HCT116 (cell line): ENCODE data around the gene RNASE8.

Source experiments
- CBX3 ChIP-seq: IDR thresholded peaks from 2 replicates; pipeline ENCODE4 v1.6.1; 2012; ENCODE audit warnings: low read depth
- CEBPB ChIP-seq: IDR thresholded peaks from 2 replicates; pipeline ENCODE4 v1.6.1; 2012; ENCODE audit warnings: low read depth
- CTCF ChIP-seq, 3 experiments: fragments of 200-600 bp in 1 of 3; sonication (generic) in 1 of 3; IDR thresholded peaks in 2 of 3; conservative IDR thresholded peaks in 1 of 3; 2 replicates each; pipeline ENCODE4 v1.5.1; 2012 to 2017; ENCODE audit warnings: low read depth in 2 of 3, low read length in 2 of 3, antibody characterized with exemption in 1 of 3, borderline replicate concordance in 1 of 3, control low read depth in 1 of 3, mild to moderate bottlenecking in 1 of 3, mixed read lengths in 1 of 3, mixed run types in 1 of 3, moderate library complexity in 1 of 3; ENCODE audit not compliant: insufficient read depth in 1 of 3
- EZH2 ChIP-seq: fragments of 200-600 bp; sonication (generic); IDR thresholded peaks from 2 replicates; pipeline ENCODE4 v1.6.1; 2017; ENCODE audit warnings: antibody characterized with exemption, mixed run types
- EZH2phosphoT487 ChIP-seq: fragments of 200-600 bp; IDR thresholded peaks from 2 replicates; pipeline ENCODE4 v1.6.1; 2018; ENCODE audit warnings: antibody characterized with exemption, borderline replicate concordance
- POLR2A ChIP-seq: IDR thresholded peaks from 2 replicates; pipeline ENCODE4 v1.7.0; 2011; ENCODE audit warnings: borderline replicate concordance; ENCODE audit not compliant: insufficient read depth, insufficient read length; ENCODE audit errors: extremely low read depth
- POLR2AphosphoS5 ChIP-seq: IDR thresholded peaks from 2 replicates; pipeline ENCODE4 v1.6.1; 2011; ENCODE audit warnings: mild to moderate bottlenecking, low read depth, low read length, moderate library complexity
- REST ChIP-seq: IDR thresholded peaks from 2 replicates; pipeline ENCODE4 v1.6.1; 2012; ENCODE audit warnings: low read depth
- YY1 ChIP-seq: IDR thresholded peaks from 2 replicates; pipeline ENCODE4 v1.6.1; 2011; ENCODE audit warnings: low read length, low read depth, moderate library complexity, mild to moderate bottlenecking; ENCODE audit not compliant: insufficient replicate concordance; ENCODE audit errors: extremely low read depth
- TF ChIP-seq, protein P1 (sequence below): IDR thresholded peaks from 2 replicates; pipeline ENCODE4 v1.6.1; 2011; ENCODE audit warnings: mild to moderate bottlenecking, low read length, moderate library complexity; ENCODE audit not compliant: insufficient replicate concordance; ENCODE audit errors: extremely low read depth
- TF ChIP-seq, protein P2 (sequence below): IDR thresholded peaks from 2 replicates; pipeline ENCODE4 v1.6.1; 2012

- TF ChIP-seq POLR2AphosphoS5 (no peak), CTCF (IDR thresholded peaks at IDR 0.05 in 2 of 3, conservative IDR thresholded peaks at IDR 0.05 in 1 of 3; ENCODE audit: borderline replicate concordance in 1 of 3, insufficient read depth in 1 of 3, low read depth in 2 of 3, low read length in 2 of 3) (no peak), POLR2A (no peak), EZH2 (no peak), YY1 (no peak), EZH2phosphoT487 (no peak), CEBPB (no peak), REST (no peak), CBX3 (no peak)
- TF ChIP-seq, protein P1, sequence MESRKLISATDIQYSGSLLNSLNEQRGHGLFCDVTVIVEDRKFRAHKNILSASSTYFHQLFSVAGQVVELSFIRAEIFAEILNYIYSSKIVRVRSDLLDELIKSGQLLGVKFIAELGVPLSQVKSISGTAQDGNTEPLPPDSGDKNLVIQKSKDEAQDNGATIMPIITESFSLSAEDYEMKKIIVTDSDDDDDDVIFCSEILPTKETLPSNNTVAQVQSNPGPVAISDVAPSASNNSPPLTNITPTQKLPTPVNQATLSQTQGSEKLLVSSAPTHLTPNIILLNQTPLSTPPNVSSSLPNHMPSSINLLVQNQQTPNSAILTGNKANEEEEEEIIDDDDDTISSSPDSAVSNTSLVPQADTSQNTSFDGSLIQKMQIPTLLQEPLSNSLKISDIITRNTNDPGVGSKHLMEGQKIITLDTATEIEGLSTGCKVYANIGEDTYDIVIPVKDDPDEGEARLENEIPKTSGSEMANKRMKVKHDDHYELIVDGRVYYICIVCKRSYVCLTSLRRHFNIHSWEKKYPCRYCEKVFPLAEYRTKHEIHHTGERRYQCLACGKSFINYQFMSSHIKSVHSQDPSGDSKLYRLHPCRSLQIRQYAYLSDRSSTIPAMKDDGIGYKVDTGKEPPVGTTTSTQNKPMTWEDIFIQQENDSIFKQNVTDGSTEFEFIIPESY = no peak
- TF ChIP-seq, protein P2, sequence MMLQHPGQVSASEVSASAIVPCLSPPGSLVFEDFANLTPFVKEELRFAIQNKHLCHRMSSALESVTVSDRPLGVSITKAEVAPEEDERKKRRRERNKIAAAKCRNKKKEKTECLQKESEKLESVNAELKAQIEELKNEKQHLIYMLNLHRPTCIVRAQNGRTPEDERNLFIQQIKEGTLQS = no peak
Measured at GRCh38 chr14:21056520-21057163, 980 bp upstream of the RNASE8 start.
